ENCODE data around the gene CCDC183. TPM values are rescaled to one million over a fixed set of nuclear protein-coding genes. Genes with fewer than 3 reads are reported as not detected.
"Not testable (repeated sequence)": the region's sequence is repeated elsewhere in the genome, so short reads cannot be mapped to it uniquely, and the experiment has no call there.

The CCDC183 gene
- total RNA-seq, 2 experiments from 2014 or later, result 0.47 to 0.55 TPM

- ChIA-PET POLR2A (interaction anchor here (0.6 kb wide), 1 partner anchor 10 kb away, joined by 3 read pairs; no protein-coding TSS in a partner anchor), CTCF (no interaction called here)
- no peak overlapping the region for H3K4me3 Mint-ChIP-seq
- ATAC-seq, result no peak
- no peaks in the 10 kb centered on the region for H3K9me3 Mint-ChIP-seq (ENCODE audit: low read depth)
- H3K27me3 Mint-ChIP-seq, result peaks cover 2% of the 10 kb centered on the region
- no peaks in the 10 kb centered on the region for H3K36me3 Mint-ChIP-seq (ENCODE audit: low read depth)
- no peak for DNase-seq
- H3K27ac Mint-ChIP-seq, result no peak overlapping the region
- intact Hi-C loops (cut with DNase I, micrococcal nuclease), result no loop called here
- H3K4me1 Mint-ChIP-seq, result peaks cover 5% of the 10 kb centered on the region
These were observed 34.6 kb upstream of the CCDC183 start for GRCh38 chr9:136761545-136761981.

GRCh38 chr9:136762221-136762691, 33.9 kb upstream of the CCDC183 start:
- Mint-ChIP-seq H3K36me3 (ENCODE audit: low read depth) (no peaks in the 10 kb centered on the region), H3K4me1 (peaks cover 12% of the 10 kb centered on the region), H3K27me3 (peaks cover 6% of the 10 kb centered on the region), H3K4me3 (no peak overlapping the region), H3K27ac (no peak overlapping the region), H3K9me3 (ENCODE audit: low read depth) (no peaks in the 10 kb centered on the region)
- no peak for DNase-seq
- ATAC-seq, result no peak
- ChIA-PET CTCF (no interaction called here), POLR2A (no interaction called here)
- intact Hi-C loops (cut with DNase I, micrococcal nuclease), result no loop called here

- intact Hi-C loops (cut with DNase I, micrococcal nuclease), result no loop called here
- CTCF ChIA-PET, result no interaction called here
- ATAC-seq, result peak; percentile 26
These were observed 33.1 kb upstream of the CCDC183 start for GRCh38 chr9:136762915-136763648.

GRCh38 chr9:136763649-136764035, 32.5 kb upstream of the CCDC183 start:
- H3K27me3 Mint-ChIP-seq, result peaks cover 9% of the 10 kb centered on the region
- H3K9me3 Mint-ChIP-seq (ENCODE audit: low read depth), result no peaks in the 10 kb centered on the region
- intact Hi-C loops (cut with DNase I, micrococcal nuclease), result no loop called here
- ChIA-PET CTCF (interaction anchor here (0.5 kb wide), 1 partner anchor 29 kb away, joined by 3 read pairs; no protein-coding TSS in a partner anchor), POLR2A (no interaction called here)
- H3K4me1 Mint-ChIP-seq, result peaks cover 17% of the 10 kb centered on the region
- H3K27ac Mint-ChIP-seq, result no peak overlapping the region
- H3K4me3 Mint-ChIP-seq, result no peak overlapping the region
- DNase-seq (no peak), ATAC-seq (no peak)
- no peaks in the 10 kb centered on the region for H3K36me3 Mint-ChIP-seq (ENCODE audit: low read depth)

More at GRCh38 chr9:136762915-136763648, 33.1 kb upstream of the CCDC183 start:
- Mint-ChIP-seq H3K4me3 (no peak overlapping the region), H3K9me3 (ENCODE audit: low read depth) (no peaks in the 10 kb centered on the region), H3K4me1 (peaks cover 17% of the 10 kb centered on the region), H3K36me3 (ENCODE audit: low read depth) (no peaks in the 10 kb centered on the region), H3K27me3 (peaks cover 9% of the 10 kb centered on the region), H3K27ac (no peak overlapping the region)
- POLR2A ChIA-PET, result no interaction called here
- DNase-seq, result peak; percentile 77

- DNase-seq (no peak), ATAC-seq (no peak)
- POLR2A ChIA-PET, result no interaction called here
- Mint-ChIP-seq H3K27ac (no peak within 1 kb of the TSS), H3K4me3 (no peak within 1 kb of the TSS), H3K4me1 (peaks cover 17% of the 10 kb centered on the region), H3K27me3 (peaks cover 9% of the 10 kb centered on the region), H3K36me3 (ENCODE audit: low read depth) (no peaks in the 10 kb centered on the region), H3K9me3 (ENCODE audit: low read depth) (no peaks in the 10 kb centered on the region)
- intact Hi-C loops (cut with DNase I, micrococcal nuclease), result no loop called here
- CTCF ChIA-PET, result no interaction called here
These were observed 31.7 kb upstream of the CCDC183 start, which contains the start of gene LCN15 for GRCh38 chr9:136764301-136764891. Gene LCN15 (minus strand): TSS chr9:136764518. CDS start chr9:136764488, 30 bp downstream.

- DNase-seq, result no peak
- no peaks in the 10 kb centered on the region for H3K36me3 Mint-ChIP-seq (ENCODE audit: low read depth)
These were observed 31.1 kb upstream of the CCDC183 start for GRCh38 chr9:136765041-136765440.

GRCh38 chr9:136765745-136766409, 30.3 kb upstream of the CCDC183 start:
- H3K36me3 Mint-ChIP-seq (ENCODE audit: low read depth); H3K4me3 Mint-ChIP-seq; ATAC-seq; H3K27me3 Mint-ChIP-seq; H3K27ac Mint-ChIP-seq; POLR2A ChIA-PET; H3K9me3 Mint-ChIP-seq (ENCODE audit: low read depth); DNase-seq: not testable (repeated sequence)
- intact Hi-C loops (cut with DNase I, micrococcal nuclease), result loop anchor here in 1 of 2 experiments (1.0 kb wide), 2 partner anchors 16 to 18 kb away; no protein-coding TSS in a partner anchor
- H3K4me1 Mint-ChIP-seq, result peaks cover 19% of the 10 kb centered on the region
- CTCF ChIA-PET, result interaction anchor here (0.6 to 1.6 kb wide), 7 partner anchors 12 to 318 kb away, joined by 3 to 10 read pairs (median 4); no protein-coding TSS in a partner anchor

More at GRCh38 chr9:136765041-136765440, 31.1 kb upstream of the CCDC183 start:
- no peak for ATAC-seq
- POLR2A ChIA-PET, result no interaction called here
- CTCF ChIA-PET, result interaction anchor here (0.6 kb wide), 1 partner anchor 24 kb away, joined by 3 read pairs; no protein-coding TSS in a partner anchor
- intact Hi-C loops (cut with DNase I, micrococcal nuclease), result no loop called here
- H3K9me3 Mint-ChIP-seq (ENCODE audit: low read depth), result no peaks in the 10 kb centered on the region
- H3K4me3 Mint-ChIP-seq, result no peak overlapping the region
- peaks cover 19% of the 10 kb centered on the region for H3K4me1 Mint-ChIP-seq
- H3K27ac Mint-ChIP-seq, result no peak overlapping the region
- H3K27me3 Mint-ChIP-seq, result peaks cover 9% of the 10 kb centered on the region

- H3K4me3 Mint-ChIP-seq; POLR2A ChIA-PET; H3K9me3 Mint-ChIP-seq (ENCODE audit: low read depth); H3K27me3 Mint-ChIP-seq; H3K36me3 Mint-ChIP-seq (ENCODE audit: low read depth): not testable (repeated sequence)
- peak; percentile 53 for ATAC-seq
- peak overlapping the region; percentile 44 for H3K27ac Mint-ChIP-seq
- intact Hi-C loops (cut with DNase I, micrococcal nuclease), result loop anchor here in 1 of 2 experiments (1.0 kb wide), 2 partner anchors 16 to 18 kb away; no protein-coding TSS in a partner anchor
- H3K4me1 Mint-ChIP-seq, result peaks cover 19% of the 10 kb centered on the region
- peak; percentile 87 for DNase-seq
- CTCF ChIA-PET, result interaction anchor here (0.7 to 2.8 kb wide), 9 partner anchors 8 to 490 kb away, joined by 3 to 19 read pairs (median 4); partner anchors contain the start of gene LCN8
These were observed 29.6 kb upstream of the CCDC183 start for GRCh38 chr9:136766410-136767120.

GRCh38 chr9:136769710-136770191, 26.4 kb upstream of the CCDC183 start:
- peak; percentile 84 for ATAC-seq
- CTCF ChIA-PET, result interaction anchor here (0.6 to 2.8 kb wide), 3 partner anchors 8 to 735 kb away, joined by 3 to 19 read pairs (median 3); no protein-coding TSS in a partner anchor
- H3K4me1 Mint-ChIP-seq, result peaks cover 19% of the 10 kb centered on the region

GRCh38 chr9:136771907-136772415, 24.2 kb upstream of the CCDC183 start:
- Mint-ChIP-seq H3K9me3 (ENCODE audit: low read depth) (peaks cover 8% of the 10 kb centered on the region), H3K27ac (no peak overlapping the region), H3K36me3 (ENCODE audit: low read depth) (no peaks in the 10 kb centered on the region), H3K27me3 (peaks cover 6% of the 10 kb centered on the region), H3K4me3 (no peak overlapping the region), H3K4me1 (peaks cover 10% of the 10 kb centered on the region)
- CTCF ChIA-PET, result interaction anchor here (0.9 to 1.2 kb wide), 3 partner anchors 220 to 275 kb away, joined by 3 read pairs; partner anchors contain the start of gene NPDC1
- DNase-seq (no peak), ATAC-seq (no peak)
- POLR2A ChIA-PET, result no interaction called here
- intact Hi-C loops (cut with DNase I, micrococcal nuclease), result no loop called here

More at GRCh38 chr9:136769710-136770191, 26.4 kb upstream of the CCDC183 start:
- Mint-ChIP-seq H3K4me3 (no peak overlapping the region), H3K27ac (no peak overlapping the region), H3K9me3 (ENCODE audit: low read depth) (peaks cover 8% of the 10 kb centered on the region), H3K36me3 (ENCODE audit: low read depth) (no peaks in the 10 kb centered on the region), H3K27me3 (peaks cover 7% of the 10 kb centered on the region)
- POLR2A ChIA-PET, result interaction anchor here (0.5 to 0.6 kb wide), 2 partner anchors 229 to 277 kb away, joined by 3 to 4 read pairs; no protein-coding TSS in a partner anchor
- intact Hi-C loops (cut with DNase I, micrococcal nuclease), result loop anchor here in 1 of 2 experiments (1.0 kb wide), 1 partner anchor 15 kb away; no protein-coding TSS in a partner anchor
- DNase-seq, result peak; percentile 82

All from activated CD4-positive, alpha-beta T cell treated with anti-CD3 and anti-CD28 coated beads for 36 hours (primary cell).